Medulla oblongata (tissue), 1 donor: ENCODE results near the gene REST.
A peak's percentile ranks its signal among the peaks of the same experiment; 100 is the strongest.
"Not testable (repeated sequence)": the region's sequence is repeated elsewhere in the genome, so short reads cannot be mapped to it uniquely, and the experiment has no call there.

ENCODE experiments used
- DNase-seq: peaks from one replicate; pipeline ENCODE4 v3.0.0-alpha.2; 2015; ENCODE audit errors: extremely low spot score

REST gene

DNA sequence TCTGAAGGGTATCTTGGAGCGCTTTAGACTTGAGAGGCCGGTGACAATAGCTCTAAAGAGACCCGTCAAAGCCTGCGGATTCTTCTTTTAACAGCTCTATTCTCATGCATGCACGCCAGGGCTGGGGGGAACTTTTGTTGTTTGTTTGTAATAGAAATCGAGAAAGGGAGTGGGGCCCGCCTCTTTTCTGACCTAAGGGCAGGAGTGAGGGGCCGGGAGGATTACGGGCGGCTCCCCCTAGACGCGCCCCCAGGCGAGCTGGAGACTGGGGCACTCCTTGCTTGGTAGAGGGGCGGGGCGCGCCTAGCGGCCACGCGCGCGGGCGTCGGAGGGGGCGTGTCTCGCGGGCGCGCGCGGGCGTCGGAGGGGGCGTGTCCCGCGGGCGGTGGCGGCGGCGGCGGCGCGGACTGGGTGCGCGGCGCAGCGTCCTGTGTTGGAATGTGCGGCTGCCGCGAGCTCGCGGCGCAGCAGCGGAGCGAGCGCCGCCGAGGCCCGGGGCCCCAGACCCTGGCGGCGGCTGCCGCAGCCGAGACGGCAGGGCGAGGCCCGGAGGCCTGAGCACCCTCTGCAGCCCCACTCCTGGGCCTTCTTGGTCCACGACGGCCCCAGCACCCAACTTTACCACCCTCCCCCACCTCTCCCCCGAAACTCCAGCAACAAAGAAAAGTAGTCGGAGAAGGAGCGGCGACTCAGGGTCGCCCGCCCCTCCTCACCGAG is at the start of gene REST:
TSS of gene REST (plus strand) at position 412 of the 717 bp plus-strand sequence. CDS start 2,739 bp downstream, outside the sequence.
- peak; percentile 75 for DNase-seq

- no peak for DNase-seq
Measured at GRCh38 chr4:56859841-56860240, 47.9 kb upstream of the REST start.

DNA sequence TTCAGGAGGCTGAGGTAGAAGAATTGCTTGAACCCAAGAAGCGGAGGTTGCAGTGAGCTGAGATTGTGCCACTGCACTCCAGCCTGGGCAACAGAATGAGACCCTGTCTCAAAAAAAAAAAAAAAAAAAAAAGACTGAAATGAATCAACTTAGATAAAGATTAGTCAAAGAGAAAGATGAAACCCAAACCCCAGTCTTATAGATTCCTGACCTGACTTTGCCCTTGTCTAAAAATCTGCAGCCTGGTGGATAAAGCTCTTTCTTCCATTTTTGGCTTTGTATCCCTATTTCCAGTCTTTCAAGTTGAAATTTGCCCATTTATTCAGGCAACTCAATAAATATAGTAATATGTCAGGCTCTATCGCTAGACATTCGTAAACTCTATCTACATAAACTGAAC is 46.9 kb upstream of the REST start:
- DNase-seq: no peak

- DNase-seq: no peak
Measured at GRCh38 chr4:56861360-56861759, 46.3 kb upstream of the REST start.

DNA sequence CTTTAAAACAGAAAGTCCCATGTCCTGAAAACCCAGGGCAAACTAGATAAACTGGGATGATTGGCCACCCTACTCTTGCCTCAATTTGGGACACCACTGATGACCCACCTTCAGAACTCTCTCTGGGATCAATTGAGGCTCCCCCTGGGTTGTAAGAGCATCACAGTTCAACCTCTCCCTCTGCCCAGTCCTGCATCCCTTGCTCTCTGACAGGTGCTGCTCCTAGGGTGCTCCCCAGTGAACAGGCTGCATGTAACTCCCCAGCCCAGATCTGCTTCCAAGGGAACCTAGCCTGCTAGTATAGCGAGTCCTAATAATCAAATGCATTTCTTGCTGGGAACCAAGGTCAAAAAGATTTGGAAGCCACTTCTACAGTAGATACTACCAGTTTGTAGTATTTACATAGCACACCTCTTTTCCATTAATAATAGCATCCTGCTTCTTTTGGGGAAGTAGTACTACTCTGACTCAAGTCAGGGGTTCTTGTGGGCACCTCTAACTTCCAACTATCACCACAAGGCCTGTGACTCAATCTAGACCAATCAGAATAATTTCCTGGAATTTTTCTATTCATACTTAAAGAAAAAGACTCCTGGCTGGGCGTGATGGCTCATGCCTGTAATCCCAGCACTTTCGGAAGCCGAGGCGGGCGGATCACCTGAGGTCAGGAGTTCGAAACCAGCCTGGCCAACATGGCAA is 44.1 kb upstream of the REST start:
- DNase-seq: no peak

DNA sequence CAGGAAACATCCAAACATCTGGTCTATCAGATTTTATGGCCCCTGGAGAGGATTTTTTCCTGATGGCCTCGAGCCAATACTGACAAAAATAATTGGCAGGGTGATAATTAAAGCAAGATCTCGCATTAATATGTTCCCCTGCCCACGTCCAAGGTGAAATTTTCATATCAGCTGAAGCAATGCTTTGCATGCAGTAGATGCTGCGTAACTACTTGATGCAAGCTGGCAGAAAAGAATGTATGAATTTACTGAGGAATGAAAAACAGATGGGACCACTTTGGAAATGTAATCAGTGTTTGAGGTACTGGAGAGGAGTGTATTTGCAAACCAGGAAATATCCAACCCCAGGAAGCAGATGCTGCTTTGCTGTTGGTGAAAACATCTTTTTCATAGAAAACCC is 36.8 kb upstream of the REST start:
- no peak for DNase-seq

- DNase-seq: peak; percentile 65
Measured at GRCh38 chr4:56871371-56871866, 36.3 kb upstream of the REST start.

GRCh38 chr4:56874166-56874565 is 33.5 kb upstream of the REST start:
- no peak for DNase-seq

DNA sequence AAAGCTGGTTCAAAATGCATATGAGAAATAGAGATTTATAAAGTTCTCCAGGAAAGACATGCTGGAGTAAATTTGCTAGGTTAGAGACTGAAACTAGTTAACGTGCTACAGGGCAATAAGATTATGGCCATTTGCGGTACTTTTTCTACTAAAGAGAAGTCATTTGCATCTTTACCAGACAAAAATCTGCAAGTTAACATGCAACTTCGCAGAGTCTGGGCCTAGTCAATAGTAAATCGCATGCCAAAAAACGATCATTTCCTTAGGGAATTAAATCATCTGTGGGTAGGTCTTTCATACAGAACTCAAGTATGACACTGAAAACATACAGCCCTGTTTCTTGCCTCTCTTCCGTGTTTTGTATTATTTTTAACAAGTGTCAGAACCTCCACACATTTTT is 32.8 kb upstream of the REST start:
- no peak for DNase-seq

- no peak for DNase-seq
Measured at GRCh38 chr4:56876264-56876663, 31.4 kb upstream of the REST start.

DNA sequence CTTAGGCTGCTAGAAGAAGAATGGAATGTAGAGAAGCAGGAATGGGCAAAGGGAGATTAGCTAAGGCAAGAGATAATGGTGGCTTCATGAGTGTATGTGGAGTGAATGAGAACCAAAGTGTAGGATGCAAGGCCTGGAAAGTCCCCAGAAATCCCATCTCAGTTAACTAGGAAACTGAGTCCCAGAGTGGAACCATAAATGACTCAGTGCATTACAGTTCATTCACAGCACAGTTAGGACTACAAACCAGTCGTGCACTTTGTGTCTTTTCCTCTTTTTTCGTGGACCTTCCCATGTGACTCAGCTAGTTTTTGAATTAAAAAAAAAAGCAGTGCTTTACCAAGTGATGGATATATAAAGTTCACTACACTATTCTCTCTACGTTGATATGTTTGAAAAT is 27.7 kb upstream of the REST start:
- no peak for DNase-seq

- DNase-seq: no peak
Measured at GRCh38 chr4:56880572-56880971, 27.1 kb upstream of the REST start.

DNA sequence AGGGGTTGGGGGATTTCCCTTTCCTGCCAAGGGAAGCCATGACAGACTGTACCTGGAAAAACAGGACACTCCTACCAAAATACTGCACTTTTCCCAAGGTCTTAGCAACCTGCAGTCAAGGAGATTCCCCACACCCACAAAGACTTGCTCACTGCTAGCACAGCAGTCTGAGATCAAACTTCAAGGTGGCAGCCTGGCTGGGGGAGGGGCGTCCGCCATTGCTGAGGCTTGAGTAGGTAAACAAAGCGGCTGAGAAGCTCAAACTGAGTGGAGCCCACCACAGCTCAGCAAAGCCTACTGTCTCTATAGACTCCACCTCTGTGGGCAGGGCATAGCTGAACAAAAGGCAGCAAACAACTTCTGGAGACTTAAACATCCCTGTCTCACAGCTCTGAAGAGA is 23.2 kb upstream of the REST start:
- DNase-seq: not testable (repeated sequence)

GRCh38 chr4:56892691-56893090 is 15.0 kb upstream of the REST start:
- DNase-seq: no peak

DNA sequence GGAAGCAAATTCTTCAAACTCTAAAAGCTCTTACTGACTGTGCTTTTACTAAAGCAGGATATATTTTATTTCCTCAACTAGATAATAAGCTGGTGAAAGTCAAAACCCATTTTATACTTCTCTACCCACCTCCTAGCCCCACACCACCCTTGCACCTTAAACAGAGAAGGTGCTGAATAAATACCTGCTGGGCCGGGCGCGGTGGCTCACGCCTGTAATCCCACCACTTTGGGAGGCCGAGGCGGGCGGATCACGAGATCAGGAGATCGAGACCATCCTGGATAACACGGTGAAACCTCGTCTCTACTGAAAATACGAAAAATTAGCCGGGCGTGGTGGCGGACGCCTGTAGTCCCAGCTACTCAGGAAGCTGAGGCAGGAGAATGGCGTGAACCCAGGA is 9.9 kb upstream of the REST start:
- DNase-seq: not testable (repeated sequence)

DNA sequence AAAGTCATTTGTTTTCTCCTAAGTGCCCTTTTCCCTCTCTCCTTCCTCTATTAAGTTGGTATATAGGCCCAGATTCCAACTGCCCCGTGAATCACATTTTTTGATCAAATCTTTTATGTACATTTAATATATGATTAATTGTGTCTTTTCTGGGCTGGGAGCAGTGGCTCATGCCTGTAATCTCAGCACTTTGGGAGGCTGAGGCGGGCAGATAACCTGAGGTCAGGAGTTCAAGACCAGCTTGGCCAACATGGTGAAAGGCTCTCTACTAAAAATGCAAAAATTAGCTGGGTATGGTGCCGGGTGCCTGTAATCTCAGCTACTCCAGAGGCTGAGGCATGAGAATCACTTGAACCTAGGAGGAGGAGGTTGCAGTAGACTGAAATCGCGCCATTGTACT is 7.5 kb upstream of the REST start:
- DNase-seq: not testable (repeated sequence)

- DNase-seq: no peak
Measured at GRCh38 chr4:56902703-56903102, 5.0 kb upstream of the REST start.

DNA sequence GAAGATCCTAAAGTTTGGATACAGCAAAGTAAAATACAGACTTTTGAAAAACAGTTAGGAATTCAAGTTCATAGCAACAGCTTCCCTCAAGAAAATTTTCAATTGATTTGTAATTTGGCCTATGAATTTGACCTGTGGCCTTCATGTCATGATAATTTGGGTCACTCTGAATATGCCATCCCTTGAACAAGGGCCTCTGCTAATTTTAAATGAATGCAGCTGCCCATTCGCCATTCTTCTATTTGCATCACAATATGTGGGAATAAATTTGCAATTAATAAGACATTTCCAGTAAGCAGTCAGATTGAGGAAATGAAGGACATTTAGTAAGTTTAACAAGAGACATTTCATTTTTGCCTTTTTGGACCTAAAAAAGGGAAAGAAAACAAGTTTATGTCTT is 1.9 kb upstream of the REST start:
- DNase-seq: no peak

GRCh38 chr4:56906489-56907393 is 959 bp upstream of the REST start:
- peak; percentile 12 for DNase-seq

DNA sequence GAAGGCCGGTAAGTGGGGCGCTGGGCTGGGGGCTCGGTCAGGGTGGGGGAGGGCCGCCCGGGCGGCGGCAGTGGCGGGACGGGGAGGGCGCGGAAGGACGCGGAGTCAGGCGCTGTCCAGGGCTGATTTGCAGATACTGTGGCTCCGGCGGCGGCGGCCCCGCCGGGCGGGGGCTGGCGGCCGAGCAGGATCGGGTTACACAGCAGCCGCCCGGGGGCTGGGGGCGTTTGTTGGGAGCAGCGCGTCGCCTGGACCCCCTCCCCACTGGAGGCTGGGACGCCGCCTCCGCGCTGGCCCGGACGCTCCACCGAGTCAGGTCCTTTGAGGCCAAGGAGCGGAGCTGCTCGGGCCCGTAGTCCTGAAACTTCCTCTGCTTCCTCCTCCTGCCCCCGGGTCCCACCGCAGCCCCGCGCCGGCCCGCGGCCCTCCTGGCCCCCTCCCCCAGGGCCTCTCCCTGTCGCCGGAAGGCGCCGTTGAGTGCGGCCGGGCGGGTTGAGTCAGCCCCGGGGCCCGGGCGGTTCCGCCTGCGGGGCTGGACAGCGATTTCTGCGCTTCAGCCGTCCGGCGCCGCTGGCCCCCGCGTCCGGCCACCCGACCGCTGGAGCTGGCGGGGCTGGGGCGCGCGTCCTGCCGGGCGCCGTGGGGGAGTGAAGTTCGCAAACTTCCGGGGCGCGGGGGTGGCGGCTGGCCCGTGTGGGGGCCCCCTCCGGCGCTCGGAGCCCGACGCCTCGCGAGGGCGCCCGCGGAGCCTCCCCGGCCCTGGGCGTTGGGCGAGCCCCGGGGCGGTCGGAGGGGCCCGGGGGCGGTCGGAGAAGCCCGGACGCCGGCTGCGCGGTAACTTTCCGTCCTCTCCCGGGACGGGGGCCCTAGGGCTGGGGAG is 746 bp downstream of the REST start:
- DNase-seq: peak; percentile 59
